HEK293 (cell line): ENCODE data around the gene ARHGAP8.

Experiments used
- CTCF ChIA-PET: fragments of 350-600 bp; formaldehyde crosslinking; extraction: SDS; loops from one replicate; lab custom pipeline; 2021; ENCODE audit warnings: antibody characterized with exemption; lab: Yijun Ruan, JAX
- POLR2A ChIA-PET: fragments of 300-600 bp; formaldehyde crosslinking; extraction: SDS; loops from one replicate; lab custom pipeline; 2020; ENCODE audit warnings: antibody characterized with exemption, inconsistent platforms; lab: Yijun Ruan, JAX
- H3K27ac ChIP-seq: fragments of 200-500 bp; sonication (Bioruptor generic); 2 replicates; pipeline ENCODE4 v1.5.1; 2014; ENCODE audit warnings: low read depth, low read length, control low read depth, inconsistent platforms; ENCODE audit errors: extremely low read depth
- H3K36me3 ChIP-seq, 2 experiments: fragments of 200-500 bp in 1 of 2; sonication (Bioruptor generic) in 1 of 2; 1 replicate in 1 of 2; 2 replicates in 1 of 2; pipeline ENCODE4 v1.5.1; 2014 to 2017; ENCODE audit warnings: inconsistent platforms in 2 of 2, low read length in 2 of 2; ENCODE audit not compliant: control insufficient read depth in 2 of 2, insufficient read depth in 1 of 2
- H3K4me1 ChIP-seq: fragments of 200-500 bp; sonication (Bioruptor generic); 2 replicates; pipeline ENCODE4 v1.5.1; 2014; ENCODE audit warnings: mild to moderate bottlenecking, low read length, inconsistent platforms; ENCODE audit not compliant: control insufficient read depth, insufficient read depth
- H3K4me3 ChIP-seq: 2 replicates; pipeline ENCODE4 v1.5.1; 2011; ENCODE audit warnings: low read depth, mild to moderate bottlenecking, control low read depth, low read length, moderate library complexity
- H3K9me3 ChIP-seq: fragments of 200-500 bp; sonication (Bioruptor generic); 2 replicates; pipeline ENCODE4 v1.5.1; 2014; ENCODE audit warnings: low read depth, low read length, inconsistent platforms; ENCODE audit not compliant: control insufficient read depth, insufficient read depth
- GFI1B ChIP-seq: fragments of 450-650 bp; formaldehyde crosslinking; IDR thresholded peaks from 2 replicates; pipeline ENCODE4 v1.5.1; 2016; ENCODE audit warnings: missing biosample characterization, missing genetic modification characterization
- ZBTB21 ChIP-seq: fragments of 450-650 bp; formaldehyde crosslinking; IDR thresholded peaks from 2 replicates; pipeline ENCODE4 v1.5.1; 2017; ENCODE audit warnings: missing biosample characterization, missing genetic modification characterization
- ZBTB8A ChIP-seq: fragments of 450-650 bp; formaldehyde crosslinking; IDR thresholded peaks from 2 replicates; pipeline ENCODE4 v1.5.1; 2016; ENCODE audit warnings: missing biosample characterization, missing genetic modification characterization
- ZFP69B ChIP-seq: fragments of 450-650 bp; formaldehyde crosslinking; IDR thresholded peaks from 2 replicates; pipeline ENCODE4 v1.5.1; 2016; ENCODE audit warnings: missing biosample characterization, missing genetic modification characterization
- ZNF112 ChIP-seq: fragments of 450-650 bp; formaldehyde crosslinking; IDR thresholded peaks from 2 replicates; pipeline ENCODE4 v1.5.0; 2017; ENCODE audit warnings: missing biosample characterization, missing genetic modification characterization
- ZNF140 ChIP-seq: fragments of 450-650 bp; formaldehyde crosslinking; IDR thresholded peaks from 2 replicates; pipeline ENCODE4 v1.5.1; 2016; ENCODE audit warnings: missing biosample characterization, missing genetic modification characterization
- ZNF221 ChIP-seq: fragments of 450-650 bp; formaldehyde crosslinking; IDR thresholded peaks from 2 replicates; pipeline ENCODE4 v1.5.1; 2017; ENCODE audit warnings: missing biosample characterization, missing genetic modification characterization, borderline replicate concordance
- ZNF24 ChIP-seq: fragments of 450-650 bp; formaldehyde crosslinking; IDR thresholded peaks from 2 replicates; pipeline ENCODE4 v1.5.1; 2016; ENCODE audit warnings: missing biosample characterization, missing genetic modification characterization
- ZNF433 ChIP-seq: fragments of 450-650 bp; formaldehyde crosslinking; IDR thresholded peaks from 2 replicates; pipeline ENCODE4 v1.5.1; 2016; ENCODE audit warnings: missing biosample characterization, missing genetic modification characterization, low read depth
- ZNF560 ChIP-seq: fragments of 450-650 bp; formaldehyde crosslinking; IDR thresholded peaks from 2 replicates; pipeline ENCODE4 v1.5.1; 2017; ENCODE audit warnings: missing biosample characterization, missing genetic modification characterization, borderline replicate concordance
- ZNF571 ChIP-seq: fragments of 450-650 bp; formaldehyde crosslinking; IDR thresholded peaks from 2 replicates; pipeline ENCODE4 v1.5.0; 2017; ENCODE audit warnings: missing biosample characterization, missing genetic modification characterization
- ZNF658 ChIP-seq: fragments of 450-650 bp; formaldehyde crosslinking; IDR thresholded peaks from 2 replicates; pipeline ENCODE4; 2016; ENCODE audit warnings: missing biosample characterization, missing genetic modification characterization
- ZNF707 ChIP-seq: fragments of 450-650 bp; formaldehyde crosslinking; IDR thresholded peaks from 2 replicates; pipeline ENCODE4 v1.5.1; 2016; ENCODE audit warnings: missing biosample characterization, missing genetic modification characterization
- ZNF747 ChIP-seq: fragments of 450-650 bp; formaldehyde crosslinking; IDR thresholded peaks from 2 replicates; pipeline ENCODE4 v1.5.1; 2016; ENCODE audit warnings: missing biosample characterization, missing genetic modification characterization
- TF ChIP-seq, protein P1 (sequence below): fragments of 450-650 bp; formaldehyde crosslinking; IDR thresholded peaks from 2 replicates; pipeline ENCODE4 v1.5.1; 2017; ENCODE audit warnings: missing biosample characterization, missing genetic modification characterization
- TF ChIP-seq, protein P2 (sequence below): fragments of 450-650 bp; formaldehyde crosslinking; IDR thresholded peaks from 2 replicates; pipeline ENCODE4 v1.5.1; 2016; ENCODE audit warnings: missing biosample characterization, missing genetic modification characterization

Gene ARHGAP8

DNA sequence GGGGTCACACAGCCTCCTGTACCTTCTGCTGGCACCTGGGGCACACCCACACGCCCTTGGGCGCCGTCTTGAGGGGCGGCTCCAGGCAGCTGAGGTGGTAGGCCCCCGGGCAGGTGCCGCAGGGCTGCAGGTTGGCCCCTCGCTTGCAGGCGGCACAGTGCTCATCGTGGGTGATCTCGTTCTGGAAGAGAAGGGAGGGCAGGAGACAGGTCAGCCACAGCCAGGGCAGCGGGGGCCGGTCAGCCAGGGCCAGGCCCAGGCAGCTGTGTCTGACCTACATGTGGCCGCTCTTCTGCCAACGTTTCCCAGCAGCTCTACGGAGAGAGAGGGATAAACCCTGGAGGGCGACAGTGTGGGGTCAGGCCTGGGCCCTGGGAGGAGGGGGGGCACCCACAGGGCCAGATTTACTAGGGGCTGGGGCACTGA lies 135.6 kb downstream of the ARHGAP8 start:
- H3K27ac ChIP-seq, result no peak overlapping the region
- ChIA-PET POLR2A (no interaction called here), CTCF (no interaction called here)
- H3K4me3 ChIP-seq, result no peak overlapping the region
- no peaks in the 10 kb centered on the region for H3K9me3 ChIP-seq
- no peaks in the 10 kb centered on the region for H3K4me1 ChIP-seq
- H3K36me3 ChIP-seq, result no peaks in the 10 kb centered on the region
- TF ChIP-seq ZBTB21 (tag by site-specific recombination), result no peak
- TF ChIP-seq, protein P1, sequence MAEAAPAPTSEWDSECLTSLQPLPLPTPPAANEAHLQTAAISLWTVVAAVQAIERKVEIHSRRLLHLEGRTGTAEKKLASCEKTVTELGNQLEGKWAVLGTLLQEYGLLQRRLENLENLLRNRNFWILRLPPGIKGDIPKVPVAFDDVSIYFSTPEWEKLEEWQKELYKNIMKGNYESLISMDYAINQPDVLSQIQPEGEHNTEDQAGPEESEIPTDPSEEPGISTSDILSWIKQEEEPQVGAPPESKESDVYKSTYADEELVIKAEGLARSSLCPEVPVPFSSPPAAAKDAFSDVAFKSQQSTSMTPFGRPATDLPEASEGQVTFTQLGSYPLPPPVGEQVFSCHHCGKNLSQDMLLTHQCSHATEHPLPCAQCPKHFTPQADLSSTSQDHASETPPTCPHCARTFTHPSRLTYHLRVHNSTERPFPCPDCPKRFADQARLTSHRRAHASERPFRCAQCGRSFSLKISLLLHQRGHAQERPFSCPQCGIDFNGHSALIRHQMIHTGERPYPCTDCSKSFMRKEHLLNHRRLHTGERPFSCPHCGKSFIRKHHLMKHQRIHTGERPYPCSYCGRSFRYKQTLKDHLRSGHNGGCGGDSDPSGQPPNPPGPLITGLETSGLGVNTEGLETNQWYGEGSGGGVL (tag by site-specific recombination), result no peak

DNA sequence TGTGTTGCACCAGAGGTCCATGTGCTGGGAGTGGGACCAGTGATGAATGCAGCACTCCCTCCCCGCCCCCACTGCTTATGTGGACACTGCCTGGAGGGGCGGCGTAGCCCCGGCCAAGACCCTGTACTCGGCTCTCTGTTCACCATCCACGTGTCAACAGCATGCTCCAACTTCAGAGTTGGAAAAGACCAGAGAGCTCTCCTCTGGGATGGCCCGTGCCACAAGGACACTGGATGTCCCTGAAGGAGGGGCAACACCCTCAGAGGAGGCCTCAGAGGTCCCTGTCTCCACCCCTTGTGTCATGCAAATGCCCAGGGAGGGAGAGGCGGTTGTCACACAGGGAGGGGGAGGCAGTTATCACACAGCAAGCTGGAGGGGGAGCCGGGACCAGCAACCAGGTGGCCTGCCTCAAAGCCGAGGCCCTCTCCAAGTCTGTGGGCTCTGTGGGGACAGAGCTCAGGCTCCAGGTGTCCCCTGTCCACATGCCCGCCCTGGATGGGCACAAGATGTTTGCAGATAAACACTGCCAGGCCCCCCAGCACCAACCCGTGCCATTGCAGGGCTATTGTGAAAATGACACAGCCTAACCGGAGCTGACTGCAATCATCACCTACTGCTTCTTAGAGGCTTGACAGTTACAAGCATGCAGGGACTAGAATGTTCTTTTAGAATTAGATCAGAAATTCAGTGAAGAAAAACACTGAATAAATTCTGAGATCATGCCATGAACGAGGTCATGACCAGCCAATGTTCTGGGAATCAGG lies 136.3 kb downstream of the ARHGAP8 start:
- Histone ChIP-seq H3K27ac (no peak overlapping the region), H3K9me3 (no peaks in the 10 kb centered on the region), H3K4me1 (no peaks in the 10 kb centered on the region), H3K4me3 (no peak overlapping the region), H3K36me3 (no peaks in the 10 kb centered on the region)
- ChIA-PET POLR2A (no interaction called here), CTCF (no interaction called here)
- TF ChIP-seq ZNF658 (tag by site-specific recombination) (no peak), ZNF433 (tag by site-specific recombination) (no peak), ZNF707 (tag by site-specific recombination) (no peak), ZFP69B (tag by site-specific recombination) (no peak), ZNF747 (tag by site-specific recombination) (no peak), GFI1B (tag by site-specific recombination) (no peak)

DNA sequence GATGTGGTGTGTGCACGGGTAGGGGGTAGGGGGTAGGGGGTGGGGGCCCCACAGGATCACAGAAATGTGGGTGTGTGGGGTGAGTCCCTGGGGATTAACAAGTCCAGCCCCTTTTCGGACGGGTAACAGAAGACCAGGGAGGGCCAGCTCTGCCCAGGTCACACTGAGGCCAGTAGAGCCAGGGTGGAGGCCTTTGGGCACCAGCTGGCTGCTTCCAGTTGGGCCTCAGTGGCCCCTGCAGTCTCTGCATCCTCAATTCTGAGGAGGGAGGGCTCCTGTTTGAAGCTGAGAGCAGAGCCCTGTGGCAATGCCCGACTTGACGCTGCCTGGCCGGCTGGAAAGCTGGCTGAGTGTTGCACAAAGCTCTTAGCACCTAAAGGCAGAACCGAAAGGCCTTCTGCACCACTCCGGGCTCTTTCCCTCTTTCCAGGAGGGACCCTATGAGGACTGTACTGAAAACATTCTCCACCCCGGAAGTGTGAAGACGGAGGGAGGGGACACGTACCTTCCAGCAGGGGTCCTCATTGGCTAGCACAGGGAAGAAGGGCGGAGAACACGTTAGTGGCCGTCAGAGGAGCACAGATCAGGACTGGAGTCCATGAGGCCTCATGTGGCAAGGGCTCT lies 137.0 kb downstream of the ARHGAP8 start:
- H3K27ac ChIP-seq, result no peak overlapping the region
- H3K9me3 ChIP-seq, result no peaks in the 10 kb centered on the region
- H3K36me3 ChIP-seq, result no peaks in the 10 kb centered on the region
- CTCF ChIA-PET, result interaction anchor here (0.6 kb wide), 1 partner anchor 11 kb away, joined by 3 read pairs; no protein-coding TSS in a partner anchor
- H3K4me1 ChIP-seq, result no peaks in the 10 kb centered on the region
- TF ChIP-seq, protein P2, sequence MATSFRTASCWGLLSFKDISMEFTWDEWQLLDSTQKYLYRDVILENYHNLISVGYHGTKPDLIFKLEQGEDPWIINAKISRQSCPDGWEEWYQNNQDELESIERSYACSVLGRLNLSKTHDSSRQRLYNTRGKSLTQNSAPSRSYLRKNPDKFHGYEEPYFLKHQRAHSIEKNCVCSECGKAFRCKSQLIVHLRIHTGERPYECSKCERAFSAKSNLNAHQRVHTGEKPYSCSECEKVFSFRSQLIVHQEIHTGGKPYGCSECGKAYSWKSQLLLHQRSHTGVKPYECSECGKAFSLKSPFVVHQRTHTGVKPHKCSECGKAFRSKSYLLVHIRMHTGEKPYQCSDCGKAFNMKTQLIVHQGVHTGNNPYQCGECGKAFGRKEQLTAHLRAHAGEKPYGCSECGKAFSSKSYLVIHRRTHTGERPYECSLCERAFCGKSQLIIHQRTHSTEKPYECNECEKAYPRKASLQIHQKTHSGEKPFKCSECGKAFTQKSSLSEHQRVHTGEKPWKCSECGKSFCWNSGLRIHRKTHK (tag by site-specific recombination), result no peak
- no peak for TF ChIP-seq ZNF560 (tag by site-specific recombination)
- TF ChIP-seq ZNF140 (tag by site-specific recombination), result no peak
- no peak for TF ChIP-seq ZNF24 (tag by site-specific recombination)
- no peak for TF ChIP-seq ZNF112 (tag by site-specific recombination)
- no peak for TF ChIP-seq ZBTB8A (tag by site-specific recombination)
- no peak for TF ChIP-seq ZNF571 (tag by site-specific recombination)
- TF ChIP-seq ZNF221 (tag by site-specific recombination), result no peak
- POLR2A ChIA-PET, result no interaction called here
- H3K4me3 ChIP-seq, result no peak overlapping the region
